Fibroblast of mammary gland (primary cell): Measurements from ENCODE around the gene BCAR1.

Experiments
- DNase-seq: peaks from one replicate; pipeline ENCODE4 v3.0.0-alpha.2; 2010; ENCODE audit warnings: low read depth
- H3K4me3 ChIP-seq: 2 replicates; pipeline ENCODE4 v1.5.1; 2011; ENCODE audit warnings: low read depth, mild to moderate bottlenecking, low read length, moderate library complexity; ENCODE audit not compliant: control insufficient read depth
- CTCF ChIP-seq: conservative IDR thresholded peaks from 2 replicates; pipeline ENCODE4 v1.5.1; 2011; ENCODE audit warnings: low read depth, low read length, inconsistent platforms; ENCODE audit not compliant: control insufficient read depth, insufficient read depth

The BCAR1 gene

DNA sequence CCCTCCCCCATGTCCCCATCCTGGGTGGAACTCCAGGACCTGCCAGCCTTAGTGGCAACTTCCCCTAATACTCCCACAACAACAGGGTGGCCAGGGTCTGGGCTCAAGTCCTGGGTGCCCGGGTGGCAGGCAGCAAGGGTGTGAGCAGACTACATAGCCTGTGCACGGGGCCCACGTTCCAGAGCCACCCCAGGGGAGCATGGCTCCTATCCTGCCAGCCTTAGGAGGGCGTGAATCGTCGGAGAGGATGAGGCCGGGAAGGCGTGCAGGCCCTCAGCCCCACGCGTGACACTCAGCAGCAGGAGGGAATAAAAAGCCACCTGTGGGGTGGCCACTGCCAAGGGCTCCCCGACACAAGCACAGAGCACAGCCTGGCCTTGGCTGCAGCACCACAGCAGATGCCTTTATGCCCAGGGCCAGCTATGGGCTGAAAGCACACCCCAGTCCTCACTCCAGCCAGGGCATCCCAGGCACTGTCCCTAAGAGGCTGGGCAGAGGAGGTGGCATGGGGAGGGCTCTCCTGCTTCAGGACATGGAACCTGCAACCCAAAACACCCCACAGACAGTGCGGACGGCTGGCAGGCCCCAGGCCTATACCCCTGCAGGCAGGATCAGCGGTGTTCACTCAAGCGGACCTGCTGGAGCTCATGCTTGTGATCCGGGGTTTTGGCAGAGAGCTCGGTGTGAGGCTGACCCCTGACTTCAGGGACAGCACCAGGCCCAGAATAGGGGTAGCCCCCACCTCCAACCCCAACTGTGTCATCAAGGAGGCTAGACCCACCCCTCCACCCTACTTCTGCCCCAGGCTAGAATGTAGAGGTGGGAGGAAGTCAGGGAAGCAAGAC, 2.7 kb downstream of the BCAR1 start:
- no peak for DNase-seq
- TF ChIP-seq CTCF = no peak
- H3K4me3 ChIP-seq = no peak overlapping the region

DNA sequence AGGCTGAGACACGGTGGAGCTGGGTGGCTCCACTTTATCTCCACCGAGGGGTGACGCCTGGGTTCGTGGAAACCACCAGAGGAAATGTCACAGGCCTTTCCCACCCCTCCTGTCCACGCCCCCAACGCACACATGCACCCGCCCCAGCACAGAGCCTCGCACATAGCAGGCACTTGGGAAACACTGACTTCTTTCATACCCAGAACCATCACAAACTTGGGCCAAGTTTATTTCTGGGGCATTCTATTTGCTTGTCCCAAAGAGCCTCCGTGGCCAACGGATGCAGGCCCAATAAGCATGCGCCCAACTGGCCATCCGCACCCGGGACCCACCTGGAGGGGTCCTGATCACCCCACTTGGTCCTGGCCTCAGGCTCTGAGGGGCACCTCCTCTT, 3.3 kb downstream of the BCAR1 start:
- H3K4me3 ChIP-seq = no peak overlapping the region
- no peak for DNase-seq
- no peak for TF ChIP-seq CTCF

DNA sequence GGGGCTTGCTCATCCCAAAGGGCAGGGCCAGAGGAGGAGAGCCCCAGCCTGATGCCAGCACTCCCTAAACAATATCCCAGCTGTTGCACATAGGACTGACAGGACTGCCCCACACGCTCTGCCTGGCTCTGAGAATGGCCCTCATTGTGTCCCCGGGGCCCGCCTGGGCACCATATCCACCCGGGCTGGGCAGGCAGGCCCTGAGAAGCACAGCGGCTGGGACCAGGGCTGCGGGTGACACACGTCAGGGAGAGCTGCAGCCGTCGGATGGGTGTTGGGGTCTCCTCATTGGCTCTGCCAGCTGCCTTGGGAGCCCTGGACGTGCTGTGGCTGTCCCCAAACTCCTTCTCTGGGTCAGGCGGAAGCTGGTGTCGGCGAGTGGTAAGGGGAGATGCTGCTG, 4.2 kb downstream of the BCAR1 start:
- no peak for TF ChIP-seq CTCF
- H3K4me3 ChIP-seq = no peak overlapping the region
- DNase-seq = no peak

DNA sequence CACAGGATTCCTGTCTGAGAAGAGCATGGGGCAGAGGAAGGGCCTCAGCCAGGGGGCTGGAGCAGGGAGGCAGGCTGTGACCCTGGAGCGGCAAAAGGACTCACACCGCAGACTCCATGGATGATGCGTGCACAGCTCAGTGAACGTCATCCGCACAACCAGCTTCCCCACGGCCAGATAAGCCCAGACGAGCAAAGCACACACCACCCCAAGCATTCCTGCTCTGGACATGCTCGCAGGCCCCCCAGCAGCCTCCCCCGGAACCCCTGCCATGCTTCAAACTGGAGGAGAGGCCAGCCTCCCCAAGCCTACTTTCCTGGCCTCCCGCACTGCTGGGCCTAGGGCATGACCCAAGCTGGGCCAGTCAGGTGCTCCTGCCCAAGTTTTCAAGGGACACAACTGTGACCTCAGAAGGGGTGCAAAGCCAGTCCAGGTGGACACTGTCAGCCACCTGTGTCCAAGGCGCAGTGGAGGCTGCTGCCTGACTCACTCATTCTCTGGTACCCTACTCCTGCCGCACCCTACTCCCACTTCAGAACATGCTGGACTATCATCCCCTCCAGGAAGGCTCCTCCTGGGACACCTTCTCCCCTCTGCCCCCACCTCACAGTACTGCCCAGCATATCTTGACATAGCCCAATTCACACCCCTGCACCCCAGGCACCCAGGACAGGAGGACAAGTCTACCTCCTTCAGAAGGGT, 4.8 kb downstream of the BCAR1 start:
- no peak for TF ChIP-seq CTCF
- DNase-seq = no peak
- no peak overlapping the region for H3K4me3 ChIP-seq

GRCh38 chr16:75244844-75245758, 6.3 kb downstream of the BCAR1 start:
- no peak for TF ChIP-seq CTCF
- H3K4me3 ChIP-seq = no peak overlapping the region
- peak; percentile 93 for DNase-seq

- DNase-seq = peak; percentile 66
- H3K4me3 ChIP-seq = no peak overlapping the region
- no peak for TF ChIP-seq CTCF
These were observed 7.1 kb downstream of the BCAR1 start for GRCh38 chr16:75244225-75244809.
